GM12878 (cell line): ENCODE results near the gene MMP12. TPM values are rescaled to one million over a fixed set of nuclear protein-coding genes. Genes with fewer than 3 reads are reported as not detected.

Experiments used
- ATAC-seq: fragments of 200-7000 bp; cut with Tn5 transposase; 3 replicates; pipeline ENCODE4 v1.9.1; 2020; ENCODE audit warnings: mild to moderate bottlenecking, moderate library complexity
- BruUV-seq: library from RNA; stranded (reverse); fragments of 400-500 nt; replicated peaks from 2 replicates; lab custom pipeline; 2021; lab: Mats Ljungman, UMichigan
- CTCF ChIA-PET: fragments of 300-600 bp; sonication (Branson Sonifier 250); formaldehyde crosslinking; extraction: SDS; loops from one replicate; lab custom pipeline; 2021; ENCODE audit warnings: inconsistent platforms; lab: Yijun Ruan, JAX
- POLR2A ChIA-PET: fragments of 350-600 bp; formaldehyde crosslinking; extraction: SDS; loops from one replicate; lab custom pipeline; 2021; ENCODE audit warnings: inconsistent platforms; lab: Charles Lee
- RAD21 ChIA-PET: fragments of 300-600 bp; sonication (Branson Sonifier 250); formaldehyde crosslinking; loops from one replicate; lab custom pipeline; 2023; ENCODE audit warnings: antibody characterized with exemption; ENCODE audit not compliant: unreplicated experiment; lab: Charles Lee
- SMC1A ChIA-PET: fragments of 300-600 bp; sonication (Branson Sonifier 250); formaldehyde crosslinking; loops from one replicate; lab custom pipeline; 2023; ENCODE audit not compliant: unreplicated experiment, uncharacterized antibody; lab: Charles Lee
- DNase-seq: peaks from one replicate; pipeline ENCODE4 v3.0.0-alpha.2; 2011; ENCODE audit warnings: low read depth, low spot score
- FAIRE-seq: peaks from 3 replicates; lab custom pipeline; 2011; peaks lifted over from hg19 to GRCh38; lab: Jason Lieb, UNC
- H2AFZ ChIP-seq: 2 replicates; pipeline ENCODE4 v1.6.0; 2011; ENCODE audit warnings: low read depth, low read length, control low read depth; ENCODE audit not compliant: control insufficient read depth
- H3K27ac ChIP-seq: 2 replicates; pipeline ENCODE4 v1.5.1; 2011; ENCODE audit warnings: control low read depth; ENCODE audit not compliant: control insufficient read depth, insufficient read depth
- H3K27me3 ChIP-seq, 2 experiments: replicated peaks in 1 of 2; 2 replicates each; pipeline versions ENCODE4 v1.6.0 to v1.6.1; 2011; ENCODE audit warnings: low read length in 1 of 2; ENCODE audit not compliant: control insufficient read depth in 2 of 2, insufficient read depth in 2 of 2
- H3K36me3 ChIP-seq, 2 experiments: 2 replicates each; pipeline ENCODE4 v1.5.1; 2011; ENCODE audit warnings: low read length in 1 of 2; ENCODE audit not compliant: control insufficient read depth in 2 of 2, insufficient read depth in 2 of 2
- H3K4me1 ChIP-seq: 2 replicates; pipeline ENCODE4 v1.6.1; 2011; ENCODE audit warnings: mild to moderate bottlenecking, low read length, moderate library complexity, mixed read lengths; ENCODE audit not compliant: control insufficient read depth, insufficient read depth
- H3K4me2 ChIP-seq: 2 replicates; pipeline ENCODE4 v1.6.0; 2011; ENCODE audit warnings: control low read depth; ENCODE audit not compliant: control insufficient read depth, insufficient read depth
- H3K4me3 ChIP-seq: fragments of 200-600 bp; sonication (generic); 2 replicates; pipeline ENCODE4 v1.5.1; 2016
- H3K79me2 ChIP-seq: 2 replicates; pipeline ENCODE4 v1.6.0; 2011; ENCODE audit warnings: low read length; ENCODE audit not compliant: control insufficient read depth, insufficient read depth
- H3K9ac ChIP-seq: 2 replicates; pipeline ENCODE4 v1.8.0; 2011; ENCODE audit warnings: low read length, control low read depth, mixed read lengths; ENCODE audit not compliant: control insufficient read depth, insufficient read depth
- H3K9me3 ChIP-seq: replicated peaks from 3 replicates; pipeline ENCODE4 v1.5.1; 2011; ENCODE audit warnings: mild to moderate bottlenecking, low read length; ENCODE audit not compliant: control insufficient read depth, insufficient read depth
- H4K20me1 ChIP-seq: 2 replicates; pipeline ENCODE4 v1.6.0; 2011; ENCODE audit not compliant: control insufficient read depth, insufficient read depth
- BHLHE40 ChIP-seq, 2 experiments: fragments of 450-650 bp in 1 of 2; IDR thresholded peaks; 2 replicates each; pipeline ENCODE4 v1.6.1; 2011 to 2017; ENCODE audit warnings: low read depth in 2 of 2, borderline replicate concordance in 1 of 2, improper control_type of control experiment in 1 of 2, low read length in 1 of 2, mild to moderate bottlenecking in 1 of 2
- CUX1 ChIP-seq: IDR thresholded peaks from 2 replicates; pipeline ENCODE4 v1.6.1; 2012; ENCODE audit warnings: improper control_type of control experiment, low read depth, low read length; ENCODE audit not compliant: insufficient replicate concordance
- DPF2 ChIP-seq: fragments of 450-650 bp; IDR thresholded peaks from 2 replicates; pipeline ENCODE4 v1.6.1; 2017; ENCODE audit warnings: mild to moderate bottlenecking
- EED ChIP-seq: sonication (generic); IDR thresholded peaks from 2 replicates; pipeline ENCODE4 v1.6.1; 2016; ENCODE audit warnings: antibody characterized with exemption, low read depth
- FOXM1 ChIP-seq: IDR thresholded peaks from 2 replicates; pipeline ENCODE4 v1.6.1; 2012; ENCODE audit warnings: low read depth, mild to moderate bottlenecking, inconsistent platforms, low read length, moderate library complexity
- IRF5 ChIP-seq: fragments of 450-650 bp; IDR thresholded peaks from 2 replicates; pipeline ENCODE4 v1.6.1; 2017; ENCODE audit warnings: borderline replicate concordance
- MYB ChIP-seq: fragments of 150-350 bp; IDR thresholded peaks from 2 replicates; pipeline ENCODE4 v1.6.1; 2014; ENCODE audit warnings: mild to moderate bottlenecking, low read depth, low read length, borderline replicate concordance
- NR2C2 ChIP-seq: IDR thresholded peaks from 2 replicates; pipeline ENCODE4 v1.6.1; 2011; ENCODE audit warnings: borderline replicate concordance, low read depth; ENCODE audit not compliant: control insufficient read depth, insufficient read length
- SMAD1 ChIP-seq: fragments of 450-650 bp; IDR thresholded peaks from 2 replicates; pipeline ENCODE4 v1.6.1; 2018; ENCODE audit warnings: mild to moderate bottlenecking, low read depth; ENCODE audit not compliant: partially characterized antibody
- SUZ12 ChIP-seq: fragments of 200-600 bp; sonication (generic); IDR thresholded peaks from one replicate; pipeline ENCODE4 v1.6.1; 2018; ENCODE audit warnings: antibody characterized with exemption, mild to moderate bottlenecking; ENCODE audit not compliant: unreplicated experiment
- ZNF274 ChIP-seq: IDR thresholded peaks from one replicate; pipeline ENCODE4 v1.8.0; 2011; ENCODE audit not compliant: insufficient read length, insufficient read depth
- WGBS: methylation state at CpG from one replicate; pipeline ENCODE4 v1.1.6; 2016; ENCODE audit warnings: low lambda C conversion rate; ENCODE audit not compliant: insufficient replicate concordance, insufficient coverage; ENCODE audit errors: missing lambda C conversion rate; 5-methylcytosine and 5-hydroxymethylcytosine counted together
- in situ Hi-C: fragments of 300-500 bp; cut with MboI; formaldehyde crosslinking; loops from 9 replicates; pipeline ENCODE4 v1.14.3; 2018; ENCODE audit warnings: mixed read lengths
- intact Hi-C: fragments of 100-400 bp; cut with micrococcal nuclease; formaldehyde crosslinking; loops from one replicate; pipeline ENCODE4 v1.14.2; 2022; ENCODE audit not compliant: unreplicated experiment
- polyA plus RNA-seq, 11 experiments: library from polyadenylated mRNA; depleted of rRNA in 4 of 11; unstranded in 6 of 11; stranded (reverse) in 5 of 11; fragments of >200 nt; fragmentation: Nextera tagmentation in 4 of 11; fragmentation: Illumina TruSeq in 1 of 11; extraction: Ambion mirVana in 4 of 11; extraction: Trizol in 1 of 11; gene quantifications; 1 replicate in 1 of 11; 2 replicates in 10 of 11; pipeline versions ENCODE4 v1.2.1 to v1.2.3, GENCODE V29; 2011 to 2016; ENCODE audit warnings: inconsistent platforms in 2 of 11, missing spikeins in 2 of 11, low read depth in 1 of 11
- total RNA-seq, 4 experiments: library from RNA; depleted of rRNA in 3 of 4; stranded (reverse); fragments of >200 nt in 3 of 4; fragmentation: Illumina TruSeq in 1 of 4; extraction: Trizol in 1 of 4; gene quantifications; 2 replicates each; pipeline versions ENCODE4 v1.2.1 to v1.2.3, GENCODE V29; 2013 to 2021
- TF ChIP-seq, protein P1 (sequence below): fragments of 450-650 bp; IDR thresholded peaks from 2 replicates; pipeline ENCODE4 v1.6.1; 2014; ENCODE audit warnings: mild to moderate bottlenecking
- TF ChIP-seq, protein P2 (sequence below): fragments of 450-650 bp; IDR thresholded peaks from 2 replicates; pipeline ENCODE4 v1.6.1; 2017; ENCODE audit warnings: antibody characterized with exemption, mild to moderate bottlenecking, moderate library complexity

The MMP12 gene
- total and polyA plus RNA-seq, 10 of the 15 experiments (the other 5 are each of a cell fraction or from before 2014, with no cell fraction given): 0.14 TPM; not detected in 9

- H4K20me1 ChIP-seq: no peaks in the 10 kb centered on the region
- H3K36me3 ChIP-seq: no peaks in the 10 kb centered on the region
- RAD21 ChIA-PET: interaction anchor here (1.0 kb wide), 1 partner anchor 11 kb away, joined by 3 read pairs; no protein-coding TSS in a partner anchor
- H3K4me3 ChIP-seq: no peak overlapping the region
- H3K27ac ChIP-seq: no peak overlapping the region
- no peaks in the 10 kb centered on the region for H3K79me2 ChIP-seq
- CTCF ChIA-PET: interaction anchor here (0.7 to 1.7 kb wide), 2 partner anchors 10 to 64 kb away, joined by 3 to 5 read pairs; no protein-coding TSS in a partner anchor
- BruUV-seq: no TSS peak
- FAIRE-seq (no peak), ATAC-seq (no peak), DNase-seq (no peak)
- H3K27me3 ChIP-seq: peaks cover 0 to 4% of the 10 kb centered on the region in 2 experiments; a peak in 2 of 4 replicates
- SMC1A ChIA-PET: interaction anchor here (0.9 to 1.3 kb wide), 3 partner anchors 9 to 25 kb away, joined by 3 to 4 read pairs (median 3); no protein-coding TSS in a partner anchor
- no peak overlapping the region for H3K4me2 ChIP-seq
- H2AFZ ChIP-seq: no peak overlapping the region
- H3K9me3 ChIP-seq: no peaks in the 10 kb centered on the region
- WGBS: 21% methylated on average over 5 of the region's 5 CpGs
- POLR2A ChIA-PET: no interaction called here
- no peaks in the 10 kb centered on the region for H3K4me1 ChIP-seq
- no peak overlapping the region for H3K9ac ChIP-seq
- intact Hi-C loops (no loop called here), in situ Hi-C loops (no loop called here)
- TF ChIP-seq DPF2 (no peak), FOXM1 (no peak), NR2C2 (no peak), CUX1 (no peak), EED (no peak), SMAD1 (no peak), IRF5 (no peak), MYB (no peak), BHLHE40 (IDR thresholded peaks at IDR 0.05; ENCODE audit: borderline replicate concordance in 1 of 2, low read depth in 2 of 2, low read length in 1 of 2) (no peak), SUZ12 (no peak), ZNF274 (no peak)
- TF ChIP-seq, protein P1, sequence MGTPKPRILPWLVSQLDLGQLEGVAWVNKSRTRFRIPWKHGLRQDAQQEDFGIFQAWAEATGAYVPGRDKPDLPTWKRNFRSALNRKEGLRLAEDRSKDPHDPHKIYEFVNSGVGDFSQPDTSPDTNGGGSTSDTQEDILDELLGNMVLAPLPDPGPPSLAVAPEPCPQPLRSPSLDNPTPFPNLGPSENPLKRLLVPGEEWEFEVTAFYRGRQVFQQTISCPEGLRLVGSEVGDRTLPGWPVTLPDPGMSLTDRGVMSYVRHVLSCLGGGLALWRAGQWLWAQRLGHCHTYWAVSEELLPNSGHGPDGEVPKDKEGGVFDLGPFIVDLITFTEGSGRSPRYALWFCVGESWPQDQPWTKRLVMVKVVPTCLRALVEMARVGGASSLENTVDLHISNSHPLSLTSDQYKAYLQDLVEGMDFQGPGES: no peak
- TF ChIP-seq, protein P2, sequence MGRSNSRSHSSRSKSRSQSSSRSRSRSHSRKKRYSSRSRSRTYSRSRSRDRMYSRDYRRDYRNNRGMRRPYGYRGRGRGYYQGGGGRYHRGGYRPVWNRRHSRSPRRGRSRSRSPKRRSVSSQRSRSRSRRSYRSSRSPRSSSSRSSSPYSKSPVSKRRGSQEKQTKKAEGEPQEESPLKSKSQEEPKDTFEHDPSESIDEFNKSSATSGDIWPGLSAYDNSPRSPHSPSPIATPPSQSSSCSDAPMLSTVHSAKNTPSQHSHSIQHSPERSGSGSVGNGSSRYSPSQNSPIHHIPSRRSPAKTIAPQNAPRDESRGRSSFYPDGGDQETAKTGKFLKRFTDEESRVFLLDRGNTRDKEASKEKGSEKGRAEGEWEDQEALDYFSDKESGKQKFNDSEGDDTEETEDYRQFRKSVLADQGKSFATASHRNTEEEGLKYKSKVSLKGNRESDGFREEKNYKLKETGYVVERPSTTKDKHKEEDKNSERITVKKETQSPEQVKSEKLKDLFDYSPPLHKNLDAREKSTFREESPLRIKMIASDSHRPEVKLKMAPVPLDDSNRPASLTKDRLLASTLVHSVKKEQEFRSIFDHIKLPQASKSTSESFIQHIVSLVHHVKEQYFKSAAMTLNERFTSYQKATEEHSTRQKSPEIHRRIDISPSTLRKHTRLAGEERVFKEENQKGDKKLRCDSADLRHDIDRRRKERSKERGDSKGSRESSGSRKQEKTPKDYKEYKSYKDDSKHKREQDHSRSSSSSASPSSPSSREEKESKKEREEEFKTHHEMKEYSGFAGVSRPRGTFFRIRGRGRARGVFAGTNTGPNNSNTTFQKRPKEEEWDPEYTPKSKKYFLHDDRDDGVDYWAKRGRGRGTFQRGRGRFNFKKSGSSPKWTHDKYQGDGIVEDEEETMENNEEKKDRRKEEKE: no peak
Measured at GRCh38 chr11:102840018-102840417, 34.8 kb downstream of the MMP12 start.
